ENCODE data around the gene SNX8.

Gene SNX8

DNA sequence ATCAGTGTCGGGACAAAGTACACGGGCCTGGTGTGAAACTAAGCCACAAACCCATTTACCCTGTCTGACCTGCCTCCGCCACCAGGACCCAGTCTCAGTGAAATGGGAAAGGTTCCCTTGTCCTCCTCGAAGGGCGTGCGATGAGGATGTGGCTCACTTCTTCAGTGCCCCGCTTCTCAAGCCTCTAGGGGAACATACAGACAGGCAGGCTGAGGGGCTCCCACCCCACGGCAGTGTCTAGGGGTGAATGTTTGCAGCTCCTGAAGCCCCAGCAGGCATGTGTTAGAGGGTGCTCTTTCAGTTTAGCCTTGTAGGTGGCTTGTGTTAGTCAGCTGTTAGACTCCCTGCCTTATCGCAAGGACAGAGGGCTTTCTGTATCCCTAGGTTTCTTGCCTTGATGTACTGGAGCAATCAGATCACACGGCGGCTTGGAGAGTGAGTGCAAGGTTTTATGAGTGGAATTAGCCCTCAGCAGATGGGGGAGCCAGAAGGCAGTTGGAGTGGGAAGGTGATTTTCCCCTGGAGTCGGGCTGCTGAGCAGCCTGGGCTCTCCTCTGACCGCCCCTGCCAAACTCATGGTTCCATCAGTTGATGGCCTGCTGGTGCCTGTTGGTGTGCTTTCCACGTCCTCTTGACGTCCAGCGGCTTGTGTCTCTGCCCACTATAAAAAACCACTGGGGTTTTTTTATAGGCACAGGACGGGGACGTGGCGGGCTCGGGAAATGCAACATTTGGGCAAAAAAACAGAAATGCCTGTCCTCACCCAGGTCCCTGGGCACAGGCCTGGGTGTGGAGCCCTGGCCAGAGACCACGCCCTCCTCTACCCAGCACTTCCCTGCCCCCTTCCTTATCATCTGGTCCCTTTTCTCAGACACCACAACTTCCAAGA lies 71.5 kb downstream of the SNX8 start:
- no peak for FAIRE-seq

DNA sequence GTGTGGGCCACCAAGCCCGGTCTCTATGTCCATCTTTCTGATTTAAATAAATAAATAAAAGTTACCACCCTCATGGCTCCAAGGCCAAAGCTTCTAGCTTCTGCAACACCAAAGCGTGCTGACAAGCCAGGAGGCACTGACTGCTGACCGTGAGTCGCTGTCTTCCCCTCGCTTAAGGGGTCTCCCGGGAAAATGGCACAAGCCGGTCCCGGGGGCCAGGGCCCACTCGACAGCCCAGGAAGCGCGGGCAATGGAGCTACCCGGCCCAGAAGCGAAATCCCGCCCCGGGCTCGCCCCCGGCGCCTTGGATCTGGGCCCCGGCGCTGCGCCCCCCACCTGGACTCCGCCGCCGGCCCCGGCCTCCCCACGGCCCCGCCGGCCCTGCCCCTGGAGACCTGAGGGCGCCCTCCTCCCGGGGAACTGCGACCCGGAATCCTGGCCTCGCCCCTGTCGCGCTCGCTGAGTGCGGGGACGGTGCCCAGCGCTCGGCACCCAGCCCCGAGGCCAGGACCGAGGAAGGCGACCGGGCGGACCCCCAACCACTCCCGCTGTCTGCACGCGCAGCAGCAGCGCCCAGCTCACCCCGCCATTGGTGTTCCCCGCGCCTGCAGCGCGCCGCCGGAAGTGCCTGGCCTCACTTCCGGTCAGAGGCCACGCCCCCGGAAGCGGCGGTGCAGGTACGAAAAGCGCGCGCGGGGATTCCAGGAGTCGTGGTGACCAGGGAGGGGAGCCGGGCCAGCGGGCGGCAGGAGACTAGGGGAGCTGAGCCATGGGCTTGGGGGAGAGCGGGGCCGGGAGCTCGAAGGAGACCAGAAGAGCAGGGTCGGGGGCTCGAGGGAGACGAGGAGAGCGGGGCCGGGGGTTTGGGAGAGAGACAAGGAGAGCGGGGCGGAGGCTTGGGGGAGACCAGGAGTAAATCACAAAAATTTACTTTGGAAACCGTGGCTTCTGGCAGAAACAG lies 72.4 kb downstream of the SNX8 start, which contains the start of the genes MRM2 and NUDT1:
Gene MRM2, minus strand, starts transcription at position 626 of the 961 bp plus-strand sequence. Its CDS starts 36 bp downstream, at position 590.
Gene NUDT1, plus strand, starts transcription at position 647 of the 961 bp plus-strand sequence. CDS start 2,349 bp downstream, outside the sequence.
- no peak for FAIRE-seq

DNA sequence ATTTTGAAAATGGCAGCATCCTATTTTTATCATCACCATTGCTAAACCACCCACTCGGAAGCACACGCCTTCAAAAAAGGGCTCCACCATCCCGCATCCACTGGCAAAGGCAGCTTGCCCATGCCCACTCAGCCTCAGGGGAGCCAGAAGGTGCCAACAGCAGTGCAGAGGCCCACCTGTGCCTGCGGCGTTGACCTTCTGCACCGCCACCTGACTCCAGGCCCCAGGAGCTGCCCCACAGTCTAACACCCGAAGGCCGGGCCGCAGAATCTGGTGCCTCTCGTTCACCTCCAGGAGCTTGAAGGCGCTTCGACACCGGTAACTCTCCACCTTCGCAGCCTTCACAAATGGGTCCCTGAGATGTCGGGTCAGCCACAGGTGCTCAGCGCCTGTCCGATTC lies 75.0 kb downstream of the SNX8 start:
- no peak for FAIRE-seq

DNA sequence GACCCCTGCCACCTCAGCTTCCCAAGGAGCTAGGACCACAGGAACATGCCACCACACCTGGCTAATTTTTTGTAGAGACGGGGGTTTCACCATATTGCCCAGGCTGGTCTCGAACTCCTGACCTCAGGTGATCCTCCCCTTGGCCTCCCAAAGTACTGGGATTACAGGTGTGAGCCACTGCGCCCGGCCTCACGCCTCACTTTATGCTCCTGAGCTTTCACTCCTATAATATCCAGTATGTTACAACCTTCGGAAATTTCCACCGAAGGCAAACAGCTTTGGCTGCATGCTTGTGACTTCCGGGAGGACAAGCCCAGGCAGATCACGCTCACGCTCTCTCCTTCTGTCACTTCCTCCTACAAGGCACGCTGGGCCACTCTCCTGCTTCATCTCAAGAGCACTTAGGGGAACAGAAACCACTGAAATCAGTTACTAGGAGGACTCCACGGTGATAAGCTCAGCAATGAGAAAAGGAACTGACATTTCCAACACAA lies 77.1 kb downstream of the SNX8 start:
- FAIRE-seq: no peak

DNA sequence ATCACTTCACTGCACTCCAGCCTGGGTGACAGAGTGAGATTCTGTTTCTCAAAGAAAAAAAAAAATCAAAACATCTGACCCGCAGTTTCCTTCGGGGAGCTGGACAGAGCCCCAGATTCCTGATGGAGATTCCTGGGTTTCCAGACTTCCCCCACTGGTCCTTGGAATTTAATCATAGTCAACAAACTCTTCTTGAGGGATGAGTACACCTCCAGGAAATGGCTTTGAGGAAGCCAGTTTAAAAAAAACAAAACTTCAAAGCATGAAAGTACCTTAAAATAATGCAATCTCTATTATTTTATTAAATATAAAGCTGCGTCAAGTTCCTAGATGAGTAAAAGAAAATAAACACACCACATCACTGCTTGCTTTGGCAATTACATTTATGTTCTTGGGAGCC lies 80.3 kb downstream of the SNX8 start:
- FAIRE-seq: no peak

DNA sequence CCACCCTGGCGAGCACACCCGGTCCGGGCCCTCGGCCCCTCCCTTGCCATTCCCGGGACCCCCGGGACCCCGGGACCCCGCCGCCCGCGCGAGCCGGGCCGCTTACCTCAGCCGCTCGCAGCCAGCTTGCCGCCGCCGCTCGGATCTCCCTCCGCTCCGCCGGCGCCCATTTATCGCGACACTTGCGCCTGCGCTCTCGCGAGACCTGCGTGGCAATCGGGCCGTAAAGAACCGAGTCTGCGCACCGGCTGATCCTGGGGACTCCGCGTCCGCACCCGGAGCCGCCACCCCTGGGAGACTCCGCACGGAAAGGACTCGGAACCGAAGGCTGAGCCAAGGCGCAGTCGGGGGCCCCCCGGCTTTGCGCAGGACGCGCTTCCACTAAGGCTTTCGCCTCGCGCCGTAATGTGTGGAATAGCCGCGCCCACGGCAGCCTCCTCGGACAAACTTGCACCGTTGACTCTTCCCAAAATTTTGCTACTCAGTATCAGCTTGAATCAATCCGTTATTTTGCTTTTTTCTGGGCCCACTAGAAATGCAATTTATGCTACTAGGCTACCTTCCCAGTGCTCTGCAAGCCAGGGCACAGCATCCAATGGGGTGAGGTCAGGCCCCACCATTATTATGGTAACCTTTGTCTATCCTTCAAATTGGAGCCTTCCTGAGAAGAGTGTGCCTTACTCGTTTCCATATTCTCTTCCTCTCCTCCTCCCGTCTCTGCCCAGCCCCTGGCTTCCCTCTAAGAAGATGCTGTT lies 81.3 kb downstream of the SNX8 start, which contains the start of gene MAD1L1:
Gene MAD1L1, minus strand, starts transcription at position 180 of the 755 bp plus-strand sequence. CDS start 2,812 bp downstream, outside the sequence.
- FAIRE-seq: no peak

DNA sequence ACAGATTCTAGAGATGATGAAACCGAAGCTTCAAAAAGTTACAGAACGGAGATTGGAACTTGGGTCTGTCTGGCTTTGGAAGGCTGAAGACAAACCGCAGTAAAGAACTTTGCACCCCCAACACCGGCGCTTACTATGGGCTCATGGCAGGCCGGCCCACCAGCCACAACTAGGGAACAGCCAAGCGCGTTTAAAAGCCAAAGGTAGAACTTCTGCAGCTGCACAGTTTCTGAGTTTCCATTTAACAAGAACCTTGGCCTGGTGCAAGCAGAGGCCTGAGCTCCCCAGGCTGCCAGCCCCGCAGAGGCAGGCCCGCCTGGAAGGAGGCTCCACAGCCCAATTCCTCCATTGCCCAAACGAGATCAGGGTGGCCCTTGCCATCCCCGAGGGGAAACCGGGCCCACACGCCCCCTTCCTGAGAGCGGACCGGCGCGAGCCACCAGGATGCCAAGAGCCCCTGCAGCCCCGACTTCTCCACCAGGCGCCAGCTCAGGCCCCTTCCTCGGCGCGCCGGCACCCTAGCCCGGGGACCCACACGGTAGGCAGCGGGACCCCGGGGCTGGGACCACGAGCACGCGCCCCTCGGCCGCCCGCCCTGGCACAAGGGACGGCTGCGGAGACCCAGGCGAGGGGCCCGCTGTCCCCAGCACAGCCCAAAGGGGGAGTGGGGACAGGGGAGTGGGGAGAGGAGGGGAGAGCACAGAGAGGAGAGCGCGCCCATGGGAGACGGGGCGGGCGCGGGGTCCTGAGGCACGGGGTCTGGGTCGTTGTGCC lies 82.1 kb downstream of the SNX8 start:
- no peak for FAIRE-seq

DNA sequence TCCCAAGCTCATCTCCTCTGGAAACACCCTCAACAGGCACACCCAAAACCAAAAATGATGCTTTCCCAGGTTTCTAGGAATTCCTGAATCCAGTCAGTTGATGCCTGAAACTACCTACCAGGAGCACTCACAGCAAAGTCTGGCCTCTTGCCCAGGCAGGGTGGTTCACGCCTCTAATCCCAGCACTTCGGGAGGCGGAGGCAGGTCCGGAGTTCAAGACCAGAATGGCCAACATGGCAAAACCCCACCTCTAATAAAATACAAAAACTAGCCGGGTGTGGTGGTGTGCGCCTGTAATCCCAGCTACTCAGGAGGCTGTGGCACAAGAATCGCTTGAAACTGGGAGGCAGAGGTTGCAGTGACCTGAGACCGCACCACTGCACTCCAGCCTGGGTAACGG lies 83.4 kb downstream of the SNX8 start:
- FAIRE-seq: no peak

DNA sequence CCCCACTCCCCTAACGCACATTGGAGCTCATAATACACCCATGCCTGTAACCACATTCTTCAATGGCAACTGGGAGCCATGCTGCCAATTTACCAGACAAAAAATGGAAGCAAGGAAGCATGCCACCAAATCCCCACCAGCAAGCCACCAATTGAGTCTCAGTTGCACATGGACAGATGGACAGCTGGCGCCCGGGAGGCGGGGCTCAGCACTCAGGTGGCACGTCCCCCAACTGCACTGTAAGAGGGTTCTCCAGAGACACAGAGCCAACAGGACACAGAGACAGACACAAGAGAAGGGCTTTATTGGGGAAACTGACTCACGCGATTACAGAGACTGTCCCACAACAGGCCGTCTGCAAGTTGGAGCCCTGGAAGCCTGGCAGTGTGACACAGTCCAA lies 84.0 kb downstream of the SNX8 start:
- no peak for FAIRE-seq

DNA sequence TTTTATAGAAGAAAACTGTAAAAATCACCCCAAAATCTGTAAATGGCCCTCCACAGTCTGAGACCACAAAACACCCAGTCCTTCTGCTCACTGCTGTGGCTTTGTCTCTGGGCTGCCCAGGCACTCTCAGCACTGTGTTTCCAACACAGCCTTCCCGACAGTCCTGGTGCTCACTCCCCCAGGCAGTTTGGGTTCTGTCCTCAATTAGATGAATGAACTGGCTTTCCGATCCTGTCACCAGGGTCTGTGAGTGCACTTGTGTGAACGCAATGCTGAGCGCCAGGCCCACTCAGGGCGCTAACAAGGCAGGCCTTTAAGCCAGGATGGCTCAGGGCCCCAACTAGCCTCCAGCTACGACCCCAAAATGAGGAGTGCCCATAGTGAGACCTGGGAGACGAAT lies 84.8 kb downstream of the SNX8 start:
- FAIRE-seq: no peak

DNA sequence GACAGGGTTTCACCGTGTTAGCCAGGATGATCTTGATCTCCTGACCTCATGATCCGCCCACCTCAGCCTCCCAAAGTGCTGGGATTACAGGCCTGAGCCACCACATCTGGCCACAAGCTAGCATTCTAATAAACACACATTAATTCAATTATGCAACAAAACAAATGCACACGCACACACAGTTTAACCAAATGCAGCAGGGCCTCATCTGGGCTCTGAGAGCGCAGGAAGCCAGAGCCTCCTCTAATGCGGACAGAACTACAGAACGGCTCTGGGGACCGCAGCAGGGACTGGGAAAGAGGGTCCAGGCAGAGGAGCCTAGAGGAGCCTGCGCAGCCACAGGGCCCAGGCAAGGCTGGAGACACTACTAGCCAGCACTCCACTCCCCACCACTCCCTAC lies 85.3 kb downstream of the SNX8 start:
- FAIRE-seq: no peak

DNA sequence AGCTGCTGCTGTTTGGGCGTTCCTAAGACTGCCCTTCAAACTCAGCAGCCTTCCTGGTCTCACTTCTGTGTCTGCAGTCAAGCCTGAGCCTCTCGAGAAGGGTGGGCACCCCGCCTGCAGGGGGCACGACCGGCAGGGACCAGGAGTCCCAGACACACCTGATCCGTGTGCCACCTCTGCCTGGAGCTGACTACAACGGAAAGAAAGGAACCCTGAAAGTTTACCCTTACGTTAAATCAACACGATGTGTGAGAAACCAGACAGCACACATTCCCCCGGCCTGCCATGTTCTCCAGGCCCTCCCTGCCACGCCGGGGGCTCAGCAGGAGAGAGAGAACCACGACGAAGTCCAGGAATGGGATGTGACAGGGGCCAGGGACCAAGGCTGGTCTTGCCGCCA lies 86.5 kb downstream of the SNX8 start:
- FAIRE-seq: no peak

DNA sequence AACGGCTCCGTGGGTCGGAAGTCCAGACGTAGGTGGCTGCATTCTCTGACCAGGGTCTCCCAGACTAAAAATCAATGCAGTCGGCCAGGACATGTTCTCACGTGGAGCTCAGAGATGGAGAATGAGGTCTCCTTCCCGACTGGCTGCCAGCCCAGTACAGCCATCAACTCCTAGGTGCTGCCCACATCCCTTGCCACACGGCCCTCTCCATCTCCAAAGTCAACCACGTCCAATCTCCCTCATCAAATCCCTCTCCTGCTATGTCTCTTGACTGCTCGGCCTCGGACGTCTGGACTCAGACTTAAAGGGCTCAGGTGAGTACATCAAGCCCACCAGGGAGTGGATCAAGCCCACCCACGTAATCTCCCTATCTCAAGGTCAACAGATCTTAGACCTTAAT lies 88.4 kb downstream of the SNX8 start:
- no peak for FAIRE-seq

DNA sequence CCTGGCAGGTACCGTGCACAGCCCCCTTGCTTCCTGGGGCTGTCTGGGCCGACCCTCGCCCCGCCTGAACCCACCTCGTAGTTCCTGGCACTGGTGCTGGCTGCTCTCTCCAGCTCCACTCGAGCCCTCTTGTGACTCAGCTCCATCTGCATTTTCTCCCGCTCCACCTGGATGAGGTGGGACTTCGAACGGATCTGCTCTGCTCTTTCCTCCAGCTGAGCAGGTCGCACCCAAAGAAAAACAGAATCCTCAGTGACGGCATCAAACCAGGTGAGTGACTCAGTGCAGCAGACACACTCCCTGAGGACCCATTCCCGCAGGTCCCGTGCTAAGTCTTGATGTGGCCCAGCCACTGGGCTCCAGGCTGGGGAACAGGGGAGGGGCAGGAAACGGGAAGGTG lies 88.9 kb downstream of the SNX8 start:
- FAIRE-seq: no peak

DNA sequence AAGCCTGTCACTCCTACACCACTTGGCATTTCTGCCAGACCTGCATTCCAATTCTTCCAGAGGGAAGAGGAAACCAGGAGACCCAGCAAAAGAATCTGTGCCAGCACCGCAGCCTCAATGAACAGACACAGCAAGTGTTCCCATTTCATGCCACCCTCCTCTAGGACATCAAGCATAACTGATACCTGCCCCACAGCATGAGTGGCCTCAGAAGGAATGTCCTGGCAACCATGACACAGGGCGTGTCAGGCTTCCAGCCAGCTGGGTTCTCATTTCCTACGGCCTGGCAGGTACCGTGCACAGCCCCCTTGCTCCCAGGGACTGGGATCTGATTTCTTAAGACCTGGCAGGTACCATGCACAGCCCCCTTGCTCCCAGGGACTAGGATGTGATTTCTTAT lies 89.3 kb downstream of the SNX8 start:
- no peak for FAIRE-seq

DNA sequence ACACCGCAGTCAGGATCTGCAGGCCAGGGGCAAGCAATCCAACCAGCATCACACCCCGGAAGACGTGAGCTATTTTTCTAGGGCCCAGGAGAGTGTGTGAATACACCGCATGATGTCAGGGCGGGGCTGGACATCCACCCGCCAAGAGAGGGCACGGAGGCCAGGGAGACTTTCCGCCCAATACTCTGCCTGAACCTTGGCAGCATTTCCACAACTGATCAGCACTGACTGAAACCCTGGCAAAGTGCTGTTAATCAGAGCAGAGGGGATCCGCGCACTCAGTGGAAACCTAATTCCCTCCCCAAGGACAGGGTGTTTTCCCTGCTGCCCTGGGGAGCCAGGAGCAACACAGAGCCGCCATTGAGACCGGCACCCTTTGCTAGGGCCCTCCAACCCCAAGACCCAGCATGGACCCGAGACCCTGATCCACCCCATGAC lies 89.7 kb downstream of the SNX8 start:
- FAIRE-seq: no peak

DNA sequence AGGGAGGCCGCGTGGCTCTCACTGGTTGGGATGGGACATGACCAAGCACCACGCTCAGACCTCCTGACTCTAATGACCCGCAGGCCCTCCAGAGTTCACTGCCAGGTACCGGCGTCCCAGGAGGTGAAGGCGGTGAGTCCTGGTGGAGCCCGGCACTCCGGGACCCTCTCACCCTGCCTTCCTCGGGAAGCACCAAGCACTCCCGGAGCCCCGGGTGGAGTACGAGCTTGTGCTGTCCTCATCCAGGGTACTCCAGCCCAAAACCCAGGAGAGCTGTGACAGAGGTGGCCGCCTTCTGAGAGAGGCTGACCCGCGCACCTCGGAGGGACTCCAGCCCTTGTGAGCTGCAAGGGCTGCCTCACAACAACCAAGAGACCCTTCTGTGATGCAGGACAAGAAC lies 90.9 kb downstream of the SNX8 start:
- no peak for FAIRE-seq

DNA sequence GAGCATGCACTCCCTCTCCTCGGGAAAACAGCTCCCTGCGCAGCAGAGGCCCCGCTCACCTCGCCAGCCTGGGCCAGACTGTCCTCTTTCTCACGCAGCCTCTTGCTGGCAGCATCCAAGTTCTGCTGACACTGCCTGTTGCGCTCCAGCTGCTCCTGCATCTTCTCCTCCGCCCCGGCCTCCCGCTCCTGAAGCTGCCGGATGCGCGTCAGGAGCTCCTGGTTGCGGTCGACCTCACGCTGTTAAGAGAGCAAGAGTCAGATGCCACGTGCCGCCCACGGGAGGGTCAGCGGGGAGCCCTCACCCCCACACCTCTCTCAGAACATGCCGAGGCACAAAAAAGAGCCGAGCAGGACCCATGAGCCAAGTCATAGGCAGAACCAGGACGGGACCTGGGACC lies 91.7 kb downstream of the SNX8 start:
- FAIRE-seq: no peak

DNA sequence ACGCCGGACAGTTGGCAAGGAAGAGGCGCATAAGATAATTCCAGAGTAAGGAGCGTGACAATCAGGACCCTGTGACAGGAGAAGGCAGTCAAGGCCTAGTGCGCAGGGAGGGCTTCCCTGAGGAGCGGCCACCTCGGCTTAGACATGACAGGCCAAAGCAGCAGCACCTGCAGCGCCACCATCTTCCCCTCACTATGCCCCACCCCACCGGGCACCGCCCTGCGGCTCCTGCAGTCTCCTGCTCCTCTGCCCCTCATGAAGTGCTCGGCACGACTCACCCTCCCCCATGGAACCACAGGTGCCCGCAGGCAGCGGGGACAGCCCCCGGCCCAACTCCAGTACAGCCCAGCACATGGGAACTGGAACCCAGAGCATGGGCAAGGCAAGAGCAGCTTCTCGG lies 93.3 kb downstream of the SNX8 start:
- no peak for FAIRE-seq

DNA sequence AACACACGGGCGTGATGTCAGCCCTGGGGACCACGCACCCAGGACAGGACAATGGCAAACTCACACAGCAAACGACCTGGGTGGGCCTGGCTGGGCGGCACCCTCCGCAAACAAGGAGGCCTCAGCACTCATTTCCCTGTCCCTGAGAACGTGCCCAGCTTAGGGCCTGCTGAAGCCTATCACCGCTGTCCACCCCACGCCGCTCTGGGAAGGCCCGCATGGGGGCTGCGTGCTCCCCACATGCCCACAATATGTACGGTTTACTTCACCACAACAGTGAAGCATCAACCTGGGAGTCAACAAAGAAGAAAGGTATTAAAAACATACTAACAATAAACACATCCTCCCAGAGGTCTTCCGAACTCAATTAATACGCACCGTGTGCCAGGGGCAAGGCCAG lies 93.7 kb downstream of the SNX8 start:
- no peak for FAIRE-seq

DNA sequence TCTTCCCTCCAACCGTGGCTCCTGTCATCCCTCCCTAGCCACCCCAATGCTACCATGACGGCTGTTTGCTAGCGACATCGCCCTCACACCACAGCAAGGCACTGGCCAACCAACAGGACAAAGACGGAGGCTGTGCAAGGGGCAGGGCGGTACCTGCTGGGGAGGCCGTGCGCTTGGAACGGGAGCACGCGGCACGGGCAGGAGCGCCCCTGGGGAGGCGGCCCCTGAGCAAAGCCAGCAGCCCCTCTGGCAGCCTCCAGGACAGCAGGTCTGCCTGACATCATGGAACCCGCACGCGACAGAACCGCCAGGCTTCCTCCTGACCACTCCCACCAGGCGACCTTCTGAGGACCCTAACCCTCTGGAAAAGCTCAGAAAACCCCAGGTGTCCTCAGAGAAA lies 94.2 kb downstream of the SNX8 start:
- FAIRE-seq: no peak

DNA sequence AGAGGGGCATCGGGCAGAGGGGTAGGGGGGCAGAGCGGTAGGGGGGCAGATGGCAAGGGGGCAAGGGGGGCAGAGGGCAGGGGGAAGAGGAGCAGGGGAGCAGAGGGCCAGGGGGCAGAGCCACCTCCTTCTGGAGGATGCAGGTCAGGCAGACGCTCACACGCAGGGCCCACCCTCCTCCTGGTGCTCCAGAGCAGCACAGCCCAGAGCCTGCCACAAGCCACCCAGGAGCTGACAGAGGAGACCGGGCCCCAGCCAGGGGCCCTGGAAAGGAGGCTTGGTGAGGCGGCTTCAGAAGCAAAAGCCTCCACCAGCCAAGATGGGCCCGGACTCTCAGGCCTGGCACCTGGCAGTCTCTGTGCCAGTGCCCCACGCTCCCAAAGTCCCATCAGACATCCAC lies 94.6 kb downstream of the SNX8 start:
- FAIRE-seq: no peak

Data from colon (tissue), 2 donors.